Measurements from ENCODE around the gene DYNLT1. TPM values are rescaled to one million over a fixed set of nuclear protein-coding genes. Genes with fewer than 3 reads are reported as not detected.

Gene DYNLT1
- total RNA-seq, 1 experiment from 2014 or later = 195 TPM

GRCh38 chr6:158603261-158604047 is 41.1 kb downstream of the DYNLT1 start:
- DNase-seq (ENCODE audit: low read depth) = no peak

- no peak for DNase-seq (ENCODE audit: low read depth)
Observed at GRCh38 chr6:158599635-158600034, 44.9 kb downstream of the DYNLT1 start.

- no peak for DNase-seq (ENCODE audit: low read depth)
Observed at GRCh38 chr6:158597565-158597964, 47.0 kb downstream of the DYNLT1 start.

GRCh38 chr6:158596861-158597260 is 47.7 kb downstream of the DYNLT1 start:
- DNase-seq (ENCODE audit: low read depth) = no peak

GRCh38 chr6:158595223-158595622 is 49.3 kb downstream of the DYNLT1 start:
- peak; percentile 11 for DNase-seq (ENCODE audit: low read depth)

GRCh38 chr6:158593670-158594069 is 50.9 kb downstream of the DYNLT1 start:
- DNase-seq (ENCODE audit: low read depth) = no peak

- DNase-seq (ENCODE audit: low read depth) = no peak
Observed at GRCh38 chr6:158591810-158592209, 52.7 kb downstream of the DYNLT1 start.

GRCh38 chr6:158591134-158591809 is 53.3 kb downstream of the DYNLT1 start:
- no peak for DNase-seq (ENCODE audit: low read depth)

GRCh38 chr6:158589366-158589765 is 55.2 kb downstream of the DYNLT1 start:
- DNase-seq (ENCODE audit: low read depth) = no peak

- no peak for DNase-seq (ENCODE audit: low read depth)
Observed at GRCh38 chr6:158586652-158587051, 57.9 kb downstream of the DYNLT1 start.

Other genes with a start within 250 kb of the DYNLT1 start
- 32.6 and 37.6 TPM in 2 replicates for gene TMEM181, start 84.7 kb downstream of the DYNLT1 start, total RNA-seq (2014; rRNA removed; shearing (Covaris generic))
- 4.1 and 6.2 TPM in 2 replicates for gene SYTL3, start 5.3 kb upstream of the DYNLT1 start, total RNA-seq (2014; rRNA removed; shearing (Covaris generic))
- gene EZR, start 174.6 kb upstream of the DYNLT1 start, total RNA-seq (2014; rRNA removed; shearing (Covaris generic)) = 95.6 and 104 TPM in 2 replicates